ENCODE results near the gene SMYD5. TPM values are rescaled to one million over a fixed set of nuclear protein-coding genes. Genes with fewer than 3 reads are reported as not detected.

SMYD5 gene
- polyA plus RNA-seq, 3 donors = 1.6 to 5.2 (median 1.7) TPM

DNA sequence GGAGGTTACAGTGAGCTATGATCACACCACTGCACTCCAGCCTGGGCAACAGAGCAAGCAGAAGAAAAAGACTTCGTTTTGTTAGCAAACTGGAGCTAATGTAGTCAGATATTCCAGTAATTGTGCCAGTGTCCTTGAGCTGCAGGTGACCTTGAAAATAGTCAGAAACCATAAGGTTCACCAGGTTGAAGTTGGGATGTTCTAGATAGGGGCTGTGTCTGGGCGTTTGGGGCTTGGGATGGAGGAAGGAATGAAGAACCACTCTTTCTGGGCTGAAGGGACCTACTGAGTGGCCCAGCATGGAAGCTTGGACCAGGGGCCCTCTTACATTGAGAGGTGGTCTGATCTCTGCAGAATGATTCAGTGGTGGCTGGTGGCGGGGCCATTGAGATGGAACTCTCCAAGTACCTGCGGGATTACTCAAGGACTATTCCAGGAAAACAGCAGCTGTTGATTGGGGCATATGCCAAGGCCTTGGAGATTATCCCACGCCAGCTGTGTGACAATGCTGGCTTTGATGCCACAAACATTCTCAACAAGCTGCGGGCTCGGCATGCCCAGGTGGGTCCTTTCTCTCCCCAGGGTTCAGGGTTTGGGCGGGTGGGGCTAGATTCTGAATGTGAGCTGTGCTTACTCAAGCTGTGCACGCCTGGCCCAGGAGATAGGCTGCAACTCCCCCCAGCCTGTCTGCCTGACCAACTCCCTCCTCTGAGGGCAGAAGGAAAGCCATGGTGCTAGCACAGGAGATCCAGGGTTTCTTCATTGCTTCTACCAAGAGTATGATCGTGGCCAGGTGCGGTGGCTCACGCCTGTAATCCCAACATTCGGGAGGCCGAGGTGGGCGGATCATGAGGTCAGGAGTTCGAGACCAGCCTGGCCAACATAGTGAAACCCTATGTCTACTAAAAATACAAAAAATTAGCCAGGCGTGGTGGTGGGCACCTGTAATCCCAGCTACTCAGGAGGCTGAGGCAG, 37.1 kb downstream of the SMYD5 start:
- WGBS (ENCODE audit: insufficient coverage) = 99% methylated on average over 14 of the region's 17 CpGs
- Histone ChIP-seq H3K4me3 (replicated peaks in 1 of 3; ENCODE audit: low read depth in 2 of 3, low read length in 3 of 3) (no peak overlapping the region), H3K9me3 (replicated peaks in 1 of 2; ENCODE audit: control insufficient read depth in 1 of 2, insufficient read depth in 1 of 2, low read length in 2 of 2) (no peaks in the 10 kb centered on the region), H3K4me2 (replicated peaks; ENCODE audit: extremely low read depth, low read length, poor library complexity, severe bottlenecking) (no peak overlapping the region), H3K79me2 (ENCODE audit: insufficient read depth, low read length) (no peaks in the 10 kb centered on the region), H4K20me1 (ENCODE audit: insufficient read depth, low read length) (peaks cover 17% of the 10 kb centered on the region), H3K4me1 (ENCODE audit: control insufficient read depth in 1 of 2, insufficient read depth in 2 of 2, low read length in 2 of 2) (peaks cover 0 to 8% of the 10 kb centered on the region in 2 donors), H3K36me3 (replicated peaks in 1 of 2; ENCODE audit: control insufficient read depth in 1 of 2, insufficient read depth in 2 of 2, low read length in 2 of 2) (peaks cover 76 to 100% of the 10 kb centered on the region in 2 donors), H3K27me3 (ENCODE audit: control insufficient read depth in 2 of 2, insufficient read depth in 2 of 2, low read length in 2 of 2) (no peaks in the 10 kb centered on the region), H3K9ac (ENCODE audit: insufficient read depth, low read length, poor library complexity, severe bottlenecking) (no peak overlapping the region), H2AFZ (ENCODE audit: insufficient read depth, low read depth, low read length, poor library complexity, severe bottlenecking) (no peak overlapping the region), H3K27ac (ENCODE audit: low read depth in 1 of 2, low read length in 2 of 2) (no peak overlapping the region)
- H3K9me3 Mint-ChIP-seq = no peaks in the 10 kb centered on the region
- DNase-seq = no peak
- H3K36me3 Mint-ChIP-seq = peaks cover 76 to 84% of the 10 kb centered on the region in 2 donors
- H3K27me3 Mint-ChIP-seq (ENCODE audit: low read depth in 3 of 3) = no peaks in the 10 kb centered on the region
- H3K4me1 Mint-ChIP-seq = peaks cover 4% of the 10 kb centered on the region
- TF ChIP-seq, protein P1, sequence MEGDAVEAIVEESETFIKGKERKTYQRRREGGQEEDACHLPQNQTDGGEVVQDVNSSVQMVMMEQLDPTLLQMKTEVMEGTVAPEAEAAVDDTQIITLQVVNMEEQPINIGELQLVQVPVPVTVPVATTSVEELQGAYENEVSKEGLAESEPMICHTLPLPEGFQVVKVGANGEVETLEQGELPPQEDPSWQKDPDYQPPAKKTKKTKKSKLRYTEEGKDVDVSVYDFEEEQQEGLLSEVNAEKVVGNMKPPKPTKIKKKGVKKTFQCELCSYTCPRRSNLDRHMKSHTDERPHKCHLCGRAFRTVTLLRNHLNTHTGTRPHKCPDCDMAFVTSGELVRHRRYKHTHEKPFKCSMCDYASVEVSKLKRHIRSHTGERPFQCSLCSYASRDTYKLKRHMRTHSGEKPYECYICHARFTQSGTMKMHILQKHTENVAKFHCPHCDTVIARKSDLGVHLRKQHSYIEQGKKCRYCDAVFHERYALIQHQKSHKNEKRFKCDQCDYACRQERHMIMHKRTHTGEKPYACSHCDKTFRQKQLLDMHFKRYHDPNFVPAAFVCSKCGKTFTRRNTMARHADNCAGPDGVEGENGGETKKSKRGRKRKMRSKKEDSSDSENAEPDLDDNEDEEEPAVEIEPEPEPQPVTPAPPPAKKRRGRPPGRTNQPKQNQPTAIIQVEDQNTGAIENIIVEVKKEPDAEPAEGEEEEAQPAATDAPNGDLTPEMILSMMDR (IDR thresholded peaks at IDR 0.05) = no peak
- peak overlapping the region in 6 of 7 donors; percentile 8 to 84 (median 42) for H3K27ac Mint-ChIP-seq
- intact Hi-C loops (cut with micrococcal nuclease) = no loop called here
- no peak overlapping the region for H3K4me3 Mint-ChIP-seq

DNA sequence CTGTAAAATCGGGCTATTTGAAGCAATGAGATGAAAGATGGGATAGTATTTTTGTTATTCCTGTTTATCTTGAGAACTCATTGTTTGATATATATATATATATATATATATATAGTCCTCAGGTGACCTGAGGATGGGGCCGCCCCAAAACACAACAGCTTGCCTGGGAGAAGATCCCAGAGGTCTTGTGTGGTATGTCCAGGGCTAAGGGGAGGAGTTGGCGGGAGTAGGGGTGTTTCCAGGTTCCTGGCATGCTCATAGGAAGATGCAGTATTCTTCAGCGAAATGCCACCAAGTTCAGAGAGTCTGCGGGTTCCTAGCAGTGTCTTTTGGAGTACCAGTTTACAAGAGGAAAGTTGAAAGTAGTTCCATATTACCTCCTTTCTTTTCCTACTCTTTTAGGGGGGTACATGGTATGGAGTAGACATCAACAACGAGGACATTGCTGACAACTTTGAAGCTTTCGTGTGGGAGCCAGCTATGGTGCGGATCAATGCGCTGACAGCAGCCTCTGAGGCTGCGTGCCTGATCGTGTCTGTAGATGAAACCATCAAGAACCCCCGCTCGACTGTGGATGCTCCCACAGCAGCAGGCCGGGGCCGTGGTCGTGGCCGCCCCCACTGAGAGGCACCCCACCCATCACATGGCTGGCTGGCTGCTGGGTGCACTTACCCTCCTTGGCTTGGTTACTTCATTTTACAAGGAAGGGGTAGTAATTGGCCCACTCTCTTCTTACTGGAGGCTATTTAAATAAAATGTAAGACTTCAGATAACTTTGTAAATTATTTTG, 38.4 kb downstream of the SMYD5 start:
- Histone ChIP-seq H3K9ac (ENCODE audit: insufficient read depth, low read length, poor library complexity, severe bottlenecking) (no peak overlapping the region), H3K9me3 (replicated peaks in 1 of 2; ENCODE audit: control insufficient read depth in 1 of 2, insufficient read depth in 1 of 2, low read length in 2 of 2) (no peaks in the 10 kb centered on the region), H4K20me1 (ENCODE audit: insufficient read depth, low read length) (peaks cover 7% of the 10 kb centered on the region), H2AFZ (ENCODE audit: insufficient read depth, low read depth, low read length, poor library complexity, severe bottlenecking) (no peak overlapping the region), H3K79me2 (ENCODE audit: insufficient read depth, low read length) (no peaks in the 10 kb centered on the region), H3K27me3 (ENCODE audit: control insufficient read depth in 2 of 2, insufficient read depth in 2 of 2, low read length in 2 of 2) (no peaks in the 10 kb centered on the region), H3K4me1 (ENCODE audit: control insufficient read depth in 1 of 2, insufficient read depth in 2 of 2, low read length in 2 of 2) (peaks cover 0 to 8% of the 10 kb centered on the region in 2 donors), H3K4me3 (replicated peaks in 1 of 3; ENCODE audit: low read depth in 2 of 3, low read length in 3 of 3) (no peak overlapping the region), H3K36me3 (replicated peaks in 1 of 2; ENCODE audit: control insufficient read depth in 1 of 2, insufficient read depth in 2 of 2, low read length in 2 of 2) (peaks cover 63 to 89% of the 10 kb centered on the region in 2 donors), H3K27ac (ENCODE audit: low read depth in 1 of 2, low read length in 2 of 2) (peak overlapping the region in 1 of 2 donors; percentile 52), H3K4me2 (replicated peaks; ENCODE audit: extremely low read depth, low read length, poor library complexity, severe bottlenecking) (no peak overlapping the region)
- TF ChIP-seq, protein P1 (IDR thresholded peaks at IDR 0.05) = no peak
- DNase-seq = no peak
- H3K9me3 Mint-ChIP-seq = no peaks in the 10 kb centered on the region
- H3K4me1 Mint-ChIP-seq = peaks cover 4% of the 10 kb centered on the region
- peak overlapping the region in 3 of 7 donors; percentile 33 to 69 (median 61) for H3K27ac Mint-ChIP-seq
- peaks cover 0 to 1% (median 0%) of the 10 kb centered on the region in 3 donors for H3K27me3 Mint-ChIP-seq (ENCODE audit: low read depth in 3 of 3)
- H3K4me3 Mint-ChIP-seq = no peak overlapping the region
- 88% methylated on average over 8 of the region's 17 CpGs for WGBS (ENCODE audit: insufficient coverage)
- intact Hi-C loops (cut with micrococcal nuclease) = no loop called here
- peaks cover 63 to 71% of the 10 kb centered on the region in 2 donors for H3K36me3 Mint-ChIP-seq
